GM23338 (cell line): Measurements from ENCODE around the gene CAPG. TPM values are rescaled to one million over a fixed set of nuclear protein-coding genes. Genes with fewer than 3 reads are reported as not detected.

Experiments used
- ATAC-seq: fragments of 200-7000 bp; cut with Tn5 transposase; 3 replicates; pipeline ENCODE4 v1.9.1; 2020
- DNase-seq: peaks from one replicate; pipeline ENCODE4 v3.0.0-alpha.2; 2015; ENCODE audit warnings: low spot score
- H2AFZ ChIP-seq: fragments of 200-600 bp; sonication (generic); 2 replicates; pipeline ENCODE4 v1.8.0; 2016; ENCODE audit warnings: antibody characterized with exemption, mild to moderate bottlenecking, moderate library complexity
- H3F3A ChIP-seq: fragments of 200-600 bp; sonication (generic); replicated peaks from 2 replicates; pipeline ENCODE4 v1.8.0; 2017; ENCODE audit warnings: antibody characterized with exemption, mixed run types, low read depth
- H3K27ac ChIP-seq: fragments of 200-600 bp; sonication (generic); 2 replicates; pipeline ENCODE4 v1.6.1; 2016; ENCODE audit warnings: low read depth
- H3K27me3 ChIP-seq: fragments of 200-600 bp; sonication (generic); 2 replicates; pipeline ENCODE4 v1.8.0; 2016; ENCODE audit warnings: mild to moderate bottlenecking, mixed run types, moderate library complexity; ENCODE audit not compliant: insufficient read depth
- H3K36me3 ChIP-seq: fragments of 200-600 bp; sonication (generic); 2 replicates; pipeline ENCODE4 v1.8.0; 2016; ENCODE audit warnings: mild to moderate bottlenecking; ENCODE audit not compliant: insufficient read depth
- H3K4me1 ChIP-seq: fragments of 200-600 bp; sonication (generic); 2 replicates; pipeline ENCODE4 v1.8.0; 2016; ENCODE audit warnings: mild to moderate bottlenecking, moderate library complexity; ENCODE audit not compliant: insufficient read depth
- H3K4me2 ChIP-seq: fragments of 200-600 bp; sonication (generic); 2 replicates; pipeline ENCODE4 v1.7.1; 2017; ENCODE audit warnings: mixed run types
- H3K4me3 ChIP-seq: fragments of 200-600 bp; sonication (generic); 2 replicates; pipeline ENCODE4 v1.6.1; 2016; ENCODE audit warnings: mixed run types
- H3K79me2 ChIP-seq: fragments of 200-600 bp; sonication (generic); replicated peaks from 2 replicates; pipeline ENCODE4 v1.8.0; 2017; ENCODE audit warnings: mild to moderate bottlenecking; ENCODE audit not compliant: insufficient read depth
- H3K9me2 ChIP-seq: fragments of 200-600 bp; sonication (generic); 2 replicates; pipeline ENCODE4 v1.8.0; 2017; ENCODE audit not compliant: insufficient read depth
- H4K20me1 ChIP-seq: fragments of 200-600 bp; sonication (generic); replicated peaks from 2 replicates; pipeline ENCODE4 v1.8.0; 2017; ENCODE audit warnings: mild to moderate bottlenecking; ENCODE audit not compliant: insufficient read depth
- H3K27ac Mint-ChIP-seq: 2 replicates; pipeline ENCODE4 v1.8.0; 2020; ENCODE audit warnings: inconsistent platforms, mild to moderate bottlenecking, moderate library complexity, mixed read lengths
- H3K27me3 Mint-ChIP-seq: 3 replicates; pipeline ENCODE4 v1.8.0; 2022; ENCODE audit warnings: low read depth, mild to moderate bottlenecking, moderate library complexity, mixed read lengths, inconsistent platforms; ENCODE audit not compliant: insufficient read depth, poor library complexity
- H3K36me3 Mint-ChIP-seq: 3 replicates; pipeline ENCODE4 v1.8.0; 2021; ENCODE audit warnings: low read depth, mild to moderate bottlenecking, inconsistent platforms, moderate library complexity, mixed read lengths
- H3K4me1 Mint-ChIP-seq: 3 replicates; pipeline ENCODE4 v1.8.0; 2020; ENCODE audit warnings: mild to moderate bottlenecking, inconsistent platforms, mixed read lengths
- H3K4me3 Mint-ChIP-seq: 3 replicates; pipeline ENCODE4 v1.8.0; 2021; ENCODE audit warnings: moderate library complexity, mild to moderate bottlenecking, inconsistent platforms, mixed read lengths
- H3K9me3 Mint-ChIP-seq: 3 replicates; pipeline ENCODE4 v1.8.0; 2020; ENCODE audit warnings: moderate library complexity, mild to moderate bottlenecking, inconsistent platforms, mixed read lengths
- CREB1 ChIP-seq: fragments of 250-450 bp; sonication (Bioruptor Pico); IDR thresholded peaks from 2 replicates; pipeline ENCODE4 v1.5.0; 2020; ENCODE audit warnings: low read depth, mild to moderate bottlenecking, moderate library complexity
- CTCF ChIP-seq, 2 experiments: fragments of 200-600 bp in 1 of 2; sonication (generic) in 1 of 2; conservative IDR thresholded peaks; 2 replicates each; pipeline versions ENCODE4 v1.5.1 to v1.6.1; 2016 to 2017; ENCODE audit warnings: antibody characterized with exemption in 2 of 2, low read depth in 2 of 2, mild to moderate bottlenecking in 2 of 2, moderate library complexity in 1 of 2
- ETS1 ChIP-seq: IDR thresholded peaks from 2 replicates; pipeline ENCODE4 v1.6.1; 2016; ENCODE audit warnings: antibody characterized with exemption
- EZH2 ChIP-seq: fragments of 200-600 bp; sonication (generic); IDR thresholded peaks from one replicate; pipeline ENCODE4 v1.8.0; 2017; ENCODE audit warnings: antibody characterized with exemption, mild to moderate bottlenecking, low read depth; ENCODE audit not compliant: unreplicated experiment
- EZH2phosphoT487 ChIP-seq: fragments of 200-600 bp; sonication (generic); IDR thresholded peaks from one replicate; pipeline ENCODE4 v1.8.1; 2018; ENCODE audit warnings: antibody characterized with exemption; ENCODE audit not compliant: unreplicated experiment
- NANOG ChIP-seq: IDR thresholded peaks from 2 replicates; pipeline ENCODE4 v1.6.1; 2016; ENCODE audit warnings: antibody characterized with exemption, borderline replicate concordance
- POLR2AphosphoS5 ChIP-seq: IDR thresholded peaks from 2 replicates; pipeline ENCODE4 v1.6.1; 2016; ENCODE audit warnings: antibody characterized with exemption, low read depth
- REST ChIP-seq: IDR thresholded peaks from one replicate; pipeline ENCODE4 v1.6.1; 2018; ENCODE audit warnings: antibody characterized with exemption; ENCODE audit not compliant: unreplicated experiment
- STAT1 ChIP-seq: IDR thresholded peaks from one replicate; pipeline ENCODE4 v1.6.1; 2016; ENCODE audit warnings: antibody characterized with exemption; ENCODE audit not compliant: unreplicated experiment
- ZNF114 ChIP-seq: fragments of 250-450 bp; sonication (Bioruptor Pico); IDR thresholded peaks from 2 replicates; pipeline ENCODE4 v1.5.0; 2020; ENCODE audit warnings: mild to moderate bottlenecking, moderate library complexity
- ZNF331 ChIP-seq: fragments of 250-450 bp; sonication (Bioruptor Pico); IDR thresholded peaks from 2 replicates; pipeline ENCODE4 v1.5.0; 2020; ENCODE audit warnings: low read depth, mild to moderate bottlenecking, moderate library complexity
- polyA plus RNA-seq: library from polyadenylated mRNA; unstranded; fragments of >200 nt; fragmentation: Nextera tagmentation; extraction: Ambion mirVana; gene quantifications from 2 replicates; pipeline ENCODE4 v1.2.1, GENCODE V29; 2016
- total RNA-seq: library from RNA; depleted of rRNA; stranded (reverse); fragments of >200 nt; shearing (Covaris generic); gene quantifications from 2 replicates; pipeline ENCODE4 v1.2.3, GENCODE V29; 2014

The CAPG gene
- total and polyA plus RNA-seq, 2 experiments from 2014 or later = 88.7 to 104 TPM

GRCh38 chr2:85429924-85430289 lies 19.7 kb upstream of the CAPG start:
- no peak for ATAC-seq
- Histone ChIP-seq H3K4me1 (peaks cover 54% of the 10 kb centered on the region), H3K79me2 (no peaks in the 10 kb centered on the region), H3K27me3 (peaks cover 4% of the 10 kb centered on the region; the same call in 1 of the 2 replicates), H3K9me2 (no peaks in the 10 kb centered on the region), H3F3A (peaks cover 12% of the 10 kb centered on the region; the same call in 1 of the 2 replicates), H2AFZ (0 out of 2 replicates have a peak overlapping the region, but pooled peaks have one; percentile 56), H3K36me3 (no peaks in the 10 kb centered on the region), H3K4me2 (no peak overlapping the region), H3K27ac (no peak overlapping the region), H3K4me3 (no peak overlapping the region), H4K20me1 (no peaks in the 10 kb centered on the region)
- H3K4me1 Mint-ChIP-seq = peaks cover 52% of the 10 kb centered on the region
- no peaks in the 10 kb centered on the region for H3K9me3 Mint-ChIP-seq
- no peaks in the 10 kb centered on the region; the same call in 2 of the 3 replicates for H3K36me3 Mint-ChIP-seq
- peaks cover 24% of the 10 kb centered on the region for H3K27me3 Mint-ChIP-seq
- no peak for DNase-seq
- no peak overlapping the region for H3K27ac Mint-ChIP-seq
- H3K4me3 Mint-ChIP-seq = no peak overlapping the region; the same call in 2 of the 3 replicates
- TF ChIP-seq ZNF331 (CRISPR knock-in tag) = no peak
- no peak for TF ChIP-seq NANOG
- no peak for TF ChIP-seq EZH2
- no peak for TF ChIP-seq EZH2phosphoT487
- TF ChIP-seq REST = no peak
- no peak for TF ChIP-seq STAT1
- no peak for TF ChIP-seq CREB1 (CRISPR knock-in tag)
- no peak for TF ChIP-seq POLR2AphosphoS5
- TF ChIP-seq ETS1 = no peak
- no peak for TF ChIP-seq ZNF114 (CRISPR knock-in tag)

- no peak overlapping the region; the same call in 2 of the 3 replicates for H3K4me3 Mint-ChIP-seq
- Histone ChIP-seq H3K79me2 (no peaks in the 10 kb centered on the region), H3K4me1 (peaks cover 54% of the 10 kb centered on the region), H2AFZ (no peak overlapping the region), H3K9me2 (no peaks in the 10 kb centered on the region), H3K4me3 (no peak overlapping the region), H3K27ac (no peak overlapping the region), H3K27me3 (peaks cover 4% of the 10 kb centered on the region; the same call in 1 of the 2 replicates), H3K36me3 (no peaks in the 10 kb centered on the region), H3K4me2 (no peak overlapping the region), H3F3A (peaks cover 12% of the 10 kb centered on the region; the same call in 1 of the 2 replicates), H4K20me1 (no peaks in the 10 kb centered on the region)
- no peaks in the 10 kb centered on the region for H3K9me3 Mint-ChIP-seq
- DNase-seq (no peak), ATAC-seq (no peak)
- no peaks in the 10 kb centered on the region; the same call in 2 of the 3 replicates for H3K36me3 Mint-ChIP-seq
- peaks cover 52% of the 10 kb centered on the region for H3K4me1 Mint-ChIP-seq
- H3K27ac Mint-ChIP-seq = no peak overlapping the region
- H3K27me3 Mint-ChIP-seq = peaks cover 26% of the 10 kb centered on the region
- TF ChIP-seq ZNF331 (CRISPR knock-in tag) = no peak
- no peak for TF ChIP-seq EZH2
- TF ChIP-seq EZH2phosphoT487 = no peak
- TF ChIP-seq ETS1 = no peak
- no peak for TF ChIP-seq STAT1
- no peak for TF ChIP-seq CTCF (conservative IDR thresholded peaks at IDR 0.05; ENCODE audit: low read depth in 2 of 2)
- TF ChIP-seq POLR2AphosphoS5 = no peak
- TF ChIP-seq CREB1 (CRISPR knock-in tag) = no peak
These were observed 19.2 kb upstream of the CAPG start for GRCh38 chr2:85429213-85429923.
